ENCODE measurements around the gene CYP2A6. TPM values are rescaled to one million over a fixed set of nuclear protein-coding genes. Genes with fewer than 3 reads are reported as not detected.
A peak's percentile ranks its signal among the peaks of the same experiment; 100 is the strongest.
"Not testable (repeated sequence)": the region's sequence is repeated elsewhere in the genome, so short reads cannot be mapped to it uniquely, and the experiment has no call there.

The CYP2A6 gene
- total RNA-seq, 1 donor from 2014 or later, result 1.9 TPM

GRCh38 chr19:40818480-40819399, 31.5 kb downstream of the CYP2A6 start:
- DNase-seq (ENCODE audit: low spot score), result peak; percentile 74

- no peak for DNase-seq (ENCODE audit: low spot score)
Measured at GRCh38 chr19:40815223-40815622, 35.0 kb downstream of the CYP2A6 start.

GRCh38 chr19:40813182-40813581, 37.1 kb downstream of the CYP2A6 start:
- DNase-seq (ENCODE audit: low spot score), result no peak

GRCh38 chr19:40812571-40812970, 37.7 kb downstream of the CYP2A6 start:
- DNase-seq (ENCODE audit: low spot score), result not testable (repeated sequence)

GRCh38 chr19:40811478-40812341, 38.5 kb downstream of the CYP2A6 start:
- no peak for DNase-seq (ENCODE audit: low spot score)

- DNase-seq (ENCODE audit: low spot score), result peak; percentile 82
Measured at GRCh38 chr19:40810649-40811408, 39.4 kb downstream of the CYP2A6 start.

- DNase-seq (ENCODE audit: low spot score), result no peak
Measured at GRCh38 chr19:40810160-40810559, 40.1 kb downstream of the CYP2A6 start.

GRCh38 chr19:40809358-40810086, 40.7 kb downstream of the CYP2A6 start:
- DNase-seq (ENCODE audit: low spot score), result no peak

GRCh38 chr19:40808497-40808896, 41.8 kb downstream of the CYP2A6 start:
- DNase-seq (ENCODE audit: low spot score), result no peak

- no peak for DNase-seq (ENCODE audit: low spot score)
Measured at GRCh38 chr19:40808021-40808325, 42.3 kb downstream of the CYP2A6 start.

GRCh38 chr19:40807147-40808020, 42.9 kb downstream of the CYP2A6 start:
- no peak for DNase-seq (ENCODE audit: low spot score)

GRCh38 chr19:40806423-40807146, 43.7 kb downstream of the CYP2A6 start:
- peak; percentile 70 for DNase-seq (ENCODE audit: low spot score)

GRCh38 chr19:40805258-40805868, 44.9 kb downstream of the CYP2A6 start:
- DNase-seq (ENCODE audit: low spot score), result no peak

GRCh38 chr19:40804783-40805242, 45.4 kb downstream of the CYP2A6 start:
- no peak for DNase-seq (ENCODE audit: low spot score)

- peak; percentile 70 for DNase-seq (ENCODE audit: low spot score)
Measured at GRCh38 chr19:40803857-40804782, 46.1 kb downstream of the CYP2A6 start.

GRCh38 chr19:40803170-40803856, 46.9 kb downstream of the CYP2A6 start:
- no peak for DNase-seq (ENCODE audit: low spot score)
